Keratinocyte (primary cell): ENCODE results near the gene ZNF836. TPM values are rescaled to one million over a fixed set of nuclear protein-coding genes. Genes with fewer than 3 reads are reported as not detected.

Experiments used
- DNase-seq: peaks from one replicate; pipeline ENCODE4 v3.0.0-alpha.2; 2011; ENCODE audit warnings: low read depth, missing footprints, low spot score
- FAIRE-seq: peaks from 2 replicates; lab custom pipeline; 2011; peaks lifted over from hg19 to GRCh38; lab: Jason Lieb, UNC
- H2AFZ ChIP-seq: 2 replicates; pipeline ENCODE4 v1.6.0; 2012; ENCODE audit warnings: low read length, control low read depth, inconsistent platforms; ENCODE audit not compliant: control insufficient read depth
- H3K27ac ChIP-seq: 2 replicates; pipeline ENCODE4 v1.5.1; 2011; ENCODE audit warnings: low read length; ENCODE audit not compliant: control insufficient read depth, insufficient read depth
- H3K27me3 ChIP-seq: 3 replicates; pipeline ENCODE4 v1.6.0; 2011; ENCODE audit warnings: low read length; ENCODE audit not compliant: control insufficient read depth, insufficient read depth; ENCODE audit errors: extremely low read depth
- H3K36me3 ChIP-seq, 2 experiments: 2 replicates in 1 of 2; 3 replicates in 1 of 2; pipeline ENCODE4 v1.5.1; 2011; ENCODE audit warnings: low read length in 2 of 2, mild to moderate bottlenecking in 1 of 2; ENCODE audit not compliant: control insufficient read depth in 2 of 2, insufficient read depth in 2 of 2; ENCODE audit errors: extremely low read depth in 1 of 2
- H3K4me1 ChIP-seq: 3 replicates; pipeline ENCODE4 v1.5.1; 2011; ENCODE audit warnings: low read length; ENCODE audit not compliant: control insufficient read depth, insufficient read depth; ENCODE audit errors: extremely low read depth
- H3K4me2 ChIP-seq: 3 replicates; pipeline ENCODE4 v1.6.0; 2011; ENCODE audit warnings: low read depth, low read length; ENCODE audit not compliant: control insufficient read depth, insufficient read depth; ENCODE audit errors: extremely low read depth
- H3K4me3 ChIP-seq, 3 experiments: fragments of 200-600 bp in 1 of 3; sonication (generic) in 1 of 3; 2 replicates in 2 of 3; 3 replicates in 1 of 3; pipeline ENCODE4 v1.5.1; 2011 to 2016; ENCODE audit warnings: low read length in 3 of 3, mild to moderate bottlenecking in 3 of 3, control low read depth in 2 of 3, inconsistent platforms in 1 of 3, low read depth in 1 of 3, mixed read lengths in 1 of 3, mixed run types in 1 of 3, moderate library complexity in 1 of 3; ENCODE audit not compliant: control insufficient read depth in 2 of 3, insufficient read depth in 2 of 3; ENCODE audit errors: extremely low read depth in 1 of 3
- H3K79me2 ChIP-seq: 2 replicates; pipeline ENCODE4 v1.6.0; 2012; ENCODE audit warnings: low read length; ENCODE audit not compliant: control insufficient read depth, insufficient read depth
- H3K9ac ChIP-seq: 3 replicates; pipeline ENCODE4 v1.6.0; 2011; ENCODE audit warnings: low read length; ENCODE audit not compliant: control insufficient read depth, insufficient read depth; ENCODE audit errors: extremely low read depth
- H3K9me1 ChIP-seq: 3 replicates; pipeline ENCODE4 v1.6.0; 2011; ENCODE audit warnings: low read length; ENCODE audit not compliant: control insufficient read depth, insufficient read depth; ENCODE audit errors: extremely low read depth
- H3K9me3 ChIP-seq: 2 replicates; pipeline ENCODE4 v1.5.1; 2012; ENCODE audit warnings: low read depth, low read length; ENCODE audit not compliant: control insufficient read depth
- H4K20me1 ChIP-seq: 3 replicates; pipeline ENCODE4 v1.6.0; 2011; ENCODE audit warnings: low read length; ENCODE audit not compliant: control insufficient read depth, insufficient read depth; ENCODE audit errors: extremely low read depth
- CTCF ChIP-seq, 3 experiments: IDR thresholded peaks in 1 of 3; conservative IDR thresholded peaks in 1 of 3; optimal IDR thresholded peaks in 1 of 3; 2 replicates in 2 of 3; 3 replicates in 1 of 3; pipeline versions ENCODE3 to v1.5.1; 2011; ENCODE audit warnings: low read length in 3 of 3, mild to moderate bottlenecking in 3 of 3, moderate library complexity in 2 of 3, control low read depth in 1 of 3, inconsistent platforms in 1 of 3; ENCODE audit not compliant: insufficient read depth in 2 of 3; ENCODE audit errors: extremely low read depth in 1 of 3
- EZH2 ChIP-seq: IDR thresholded peaks from one replicate; pipeline ENCODE4 v1.6.1; 2012; ENCODE audit warnings: inconsistent platforms, mild to moderate bottlenecking, low read length, moderate library complexity
- dilution Hi-C: fragments of 300-500 bp; cut with MboI; formaldehyde crosslinking; loops from one replicate; pipeline ENCODE4 v1.7.0; 2020; ENCODE audit warnings: low sequenced_read_pairs; ENCODE audit not compliant: extremely low pct_ligation_motif_present
- polyA plus RNA-seq, 5 experiments: library from polyadenylated mRNA; depleted of rRNA in 3 of 5; stranded (reverse) in 3 of 5; stranded (forward) in 1 of 5; unstranded in 1 of 5; fragments of >200 nt; gene quantifications; 1 replicate in 1 of 5; 2 replicates in 3 of 5; 3 replicates in 1 of 5; pipeline versions ENCODE4 v1.2.1 to v1.2.3, GENCODE V29; 2011 to 2012; ENCODE audit warnings: missing spikeins in 2 of 5, low read depth in 1 of 5, low replicate concordance in 1 of 5

ZNF836 gene
- polyA plus RNA-seq, 1 donor (not counting 4 experiments of a cell fraction or from before 2014, with no cell fraction given), result 5.0 TPM

DNA sequence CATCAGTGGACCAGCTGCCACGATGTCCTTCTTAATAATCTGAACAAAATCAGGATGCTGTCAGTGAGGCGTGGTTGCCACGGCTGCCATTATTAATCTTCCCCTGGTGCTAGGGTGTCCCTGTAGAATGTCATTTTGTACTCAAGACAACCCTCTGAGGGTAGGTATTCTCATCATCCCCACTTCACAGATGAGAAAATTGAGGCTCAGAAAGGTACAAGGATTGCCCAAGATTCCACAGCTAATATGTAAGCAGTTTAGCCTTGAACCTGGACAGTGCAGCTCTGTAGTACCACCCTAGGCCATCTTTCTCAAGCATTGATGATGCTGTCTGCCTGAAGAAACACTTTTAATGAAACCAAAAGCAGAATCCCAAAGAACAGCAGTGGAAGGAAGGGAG, 26.5 kb upstream of the ZNF836 start:
- Histone ChIP-seq H2AFZ (no peak overlapping the region), H4K20me1 (peaks cover 28% of the 10 kb centered on the region), H3K4me2 (no peak overlapping the region), H3K36me3 (peaks cover 29 to 45% of the 10 kb centered on the region in 2 experiments), H3K27ac (no peak overlapping the region), H3K9ac (no peak overlapping the region), H3K27me3 (no peaks in the 10 kb centered on the region), H3K4me3 (no peak overlapping the region), H3K79me2 (peaks cover 94% of the 10 kb centered on the region), H3K9me1 (peaks cover 4% of the 10 kb centered on the region), H3K4me1 (peaks cover 16% of the 10 kb centered on the region), H3K9me3 (no peaks in the 10 kb centered on the region)
- TF ChIP-seq EZH2 (no peak), CTCF (optimal IDR thresholded peaks at IDR 0.05 in 1 of 3, IDR thresholded peaks at IDR 0.05 in 1 of 3, conservative IDR thresholded peaks at IDR 0.05 in 1 of 3; ENCODE audit: extremely low read depth in 1 of 3, insufficient read depth in 2 of 3, low read length in 3 of 3) (no peak)
- FAIRE-seq (no peak), DNase-seq (no peak)
- dilution Hi-C loops, result no loop called here

- Histone ChIP-seq H3K9ac (no peak overlapping the region), H3K27me3 (no peaks in the 10 kb centered on the region), H2AFZ (no peak overlapping the region), H3K9me1 (peaks cover 4% of the 10 kb centered on the region), H3K27ac (no peak overlapping the region), H4K20me1 (peaks cover 28% of the 10 kb centered on the region), H3K79me2 (peaks cover 95% of the 10 kb centered on the region), H3K4me2 (no peak overlapping the region), H3K4me3 (no peak overlapping the region), H3K9me3 (no peaks in the 10 kb centered on the region), H3K36me3 (peaks cover 19 to 37% of the 10 kb centered on the region in 2 experiments), H3K4me1 (peaks cover 22% of the 10 kb centered on the region)
- FAIRE-seq (no peak), DNase-seq (no peak)
- dilution Hi-C loops, result no loop called here
- TF ChIP-seq EZH2, result no peak
- TF ChIP-seq CTCF (optimal IDR thresholded peaks at IDR 0.05 in 1 of 3, IDR thresholded peaks at IDR 0.05 in 1 of 3, conservative IDR thresholded peaks at IDR 0.05 in 1 of 3; ENCODE audit: extremely low read depth in 1 of 3, insufficient read depth in 2 of 3, low read length in 3 of 3), result no peak
Observed at GRCh38 chr19:52196256-52196967, 25.0 kb upstream of the ZNF836 start.
